H1 (cell line): Measurements from ENCODE around the gene RAB31. TPM values are rescaled to one million over a fixed set of nuclear protein-coding genes. Genes with fewer than 3 reads are reported as not detected.
"Not testable (repeated sequence)": the region's sequence is repeated elsewhere in the genome, so short reads cannot be mapped to it uniquely, and the experiment has no call there.

Source experiments
- CTCF ChIA-PET: fragments of 300-600 bp; sonication (Branson Sonifier 250); formaldehyde crosslinking; loops from one replicate; lab custom pipeline; 2021; ENCODE audit not compliant: partially characterized antibody; lab: Charles Lee
- POLR2A ChIA-PET: fragments of 300-600 bp; sonication (Branson Sonifier 250); formaldehyde crosslinking; loops from one replicate; lab custom pipeline; 2021; ENCODE audit warnings: inconsistent platforms; ENCODE audit not compliant: partially characterized antibody; lab: Charles Lee
- DNase-seq, 2 experiments: peaks; one replicate each; pipeline versions ENCODE4 v3.0.0 to v3.0.0-alpha.2; 2010 to 2022; ENCODE audit warnings: low spot score in 2 of 2, low read depth in 1 of 2, mixed read lengths in 1 of 2
- FAIRE-seq: peaks from 2 replicates; lab custom pipeline; 2011; peaks lifted over from hg19 to GRCh38; lab: Jason Lieb, UNC
- H2AFZ ChIP-seq: 2 replicates; pipeline ENCODE4 v1.8.1; 2012; ENCODE audit warnings: low read length, inconsistent platforms
- H2AK5ac ChIP-seq: 2 replicates; pipeline ENCODE4 v1.6.1; 2013; ENCODE audit warnings: low read depth, low read length
- H2BK120ac ChIP-seq: replicated peaks from 2 replicates; pipeline ENCODE3; 2013; ENCODE audit warnings: low read depth, low read length, inconsistent platforms
- H2BK12ac ChIP-seq: 2 replicates; pipeline ENCODE4 v1.6.1; 2013; ENCODE audit warnings: low read depth, low read length
- H2BK15ac ChIP-seq: 2 replicates; pipeline ENCODE4 v1.6.1; 2013; ENCODE audit warnings: low read length
- H2BK20ac ChIP-seq: 2 replicates; pipeline ENCODE4 v1.6.1; 2013; ENCODE audit warnings: low read length
- H2BK5ac ChIP-seq: 2 replicates; pipeline ENCODE4 v1.6.1; 2013; ENCODE audit warnings: low read depth, low read length
- H3K14ac ChIP-seq: 2 replicates; pipeline ENCODE4 v1.6.1; 2013; ENCODE audit warnings: inconsistent platforms; ENCODE audit not compliant: insufficient read length
- H3K18ac ChIP-seq: 2 replicates; pipeline ENCODE4 v1.6.1; 2013; ENCODE audit warnings: low read length; ENCODE audit errors: extremely low read depth
- H3K23ac ChIP-seq: 2 replicates; pipeline ENCODE4 v1.6.1; 2013; ENCODE audit warnings: inconsistent platforms; ENCODE audit not compliant: insufficient read length
- H3K23me2 ChIP-seq: 2 replicates; pipeline ENCODE4 v1.6.1; 2013; ENCODE audit warnings: low read depth, low read length
- H3K27ac ChIP-seq: 2 replicates; pipeline ENCODE4 v1.6.1; 2011; ENCODE audit warnings: low read depth, low read length, inconsistent platforms
- H3K27me3 ChIP-seq, 4 experiments: replicated peaks in 1 of 4; 1 replicate in 1 of 4; 2 replicates in 3 of 4; pipeline versions ENCODE4 v1.6.1 to v1.8.1; 2011 to 2013; ENCODE audit warnings: low read length in 3 of 4, mild to moderate bottlenecking in 3 of 4, inconsistent platforms in 2 of 4, mixed read lengths in 2 of 4, moderate library complexity in 1 of 4; ENCODE audit not compliant: control insufficient read depth in 3 of 4, insufficient read depth in 3 of 4; ENCODE audit errors: extremely low read depth in 1 of 4
- H3K36me3 ChIP-seq, 4 experiments: 2 replicates each; pipeline versions ENCODE4 v1.6.1 to v1.8.1; 2011 to 2013; ENCODE audit warnings: mild to moderate bottlenecking in 4 of 4, low read length in 3 of 4, moderate library complexity in 2 of 4, control low read depth in 1 of 4, inconsistent platforms in 1 of 4; ENCODE audit not compliant: insufficient read depth in 4 of 4, control insufficient read depth in 2 of 4
- H3K4ac ChIP-seq: replicated peaks from 2 replicates; pipeline ENCODE3; 2013; ENCODE audit warnings: low read length, low read depth, mixed read lengths, inconsistent platforms; ENCODE audit not compliant: insufficient read length
- H3K4me1 ChIP-seq, 4 experiments: replicated peaks in 1 of 4; 1 replicate in 1 of 4; 2 replicates in 3 of 4; pipeline versions ENCODE4 v1.6.1 to v1.8.1; 2011 to 2013; ENCODE audit warnings: low read length in 3 of 4, inconsistent platforms in 2 of 4, mixed read lengths in 1 of 4; ENCODE audit not compliant: insufficient read depth in 4 of 4, control insufficient read depth in 3 of 4
- H3K4me2 ChIP-seq, 2 experiments: 2 replicates each; pipeline versions ENCODE4 v1.6.1 to v1.8.1; 2011 to 2013; ENCODE audit warnings: low read depth in 2 of 2, low read length in 2 of 2, control low read depth in 1 of 2, inconsistent platforms in 1 of 2, mild to moderate bottlenecking in 1 of 2; ENCODE audit not compliant: insufficient read depth in 1 of 2
- H3K4me3 ChIP-seq, 4 experiments: fragments of 200-600, 300-600 bp in 1 of 4; sonication (generic), shearing (Covaris generic), sonication (Bioruptor Twin) in 1 of 4; 2 replicates each; pipeline versions ENCODE4 v1.5.1 to v1.8.1; 2011 to 2016; ENCODE audit warnings: low read length in 4 of 4, low read depth in 3 of 4, control low read depth in 2 of 4, inconsistent platforms in 2 of 4, mild to moderate bottlenecking in 2 of 4, mixed read lengths in 1 of 4, moderate library complexity in 1 of 4; ENCODE audit not compliant: insufficient read depth in 2 of 4; ENCODE audit errors: extremely low read depth in 1 of 4
- H3K56ac ChIP-seq: replicated peaks from 2 replicates; pipeline ENCODE3; 2013; ENCODE audit warnings: low read depth, mild to moderate bottlenecking, mixed read lengths, low read length, inconsistent platforms; ENCODE audit not compliant: insufficient read length
- H3K79me1 ChIP-seq: 2 replicates; pipeline ENCODE4 v1.6.1; 2013; ENCODE audit warnings: low read depth, low read length, control low read depth
- H3K79me2 ChIP-seq, 2 experiments: 2 replicates each; pipeline versions ENCODE4 v1.6.1 to v1.8.1; 2012 to 2013; ENCODE audit warnings: low read length in 2 of 2, mild to moderate bottlenecking in 2 of 2, inconsistent platforms in 1 of 2; ENCODE audit not compliant: insufficient read depth in 2 of 2, control insufficient read depth in 1 of 2
- H3K9ac ChIP-seq, 4 experiments: replicated peaks in 1 of 4; 1 replicate in 1 of 4; 2 replicates in 3 of 4; pipeline versions ENCODE4 v1.6.1 to v1.8.1; 2011 to 2013; ENCODE audit warnings: low read depth in 3 of 4, low read length in 3 of 4, control low read depth in 2 of 4, mild to moderate bottlenecking in 2 of 4, moderate library complexity in 2 of 4, inconsistent platforms in 1 of 4; ENCODE audit errors: extremely low read depth in 1 of 4
- H3K9me3 ChIP-seq, 2 experiments: 2 replicates each; pipeline versions ENCODE4 v1.6.1 to v1.8.1; 2012 to 2013; ENCODE audit warnings: mild to moderate bottlenecking in 2 of 2, moderate library complexity in 2 of 2, control low read depth in 1 of 2, inconsistent platforms in 1 of 2, low read depth in 1 of 2, low read length in 1 of 2, mixed read lengths in 1 of 2; ENCODE audit not compliant: insufficient read depth in 2 of 2
- H4K20me1 ChIP-seq, 2 experiments: replicated peaks in 1 of 2; 2 replicates each; pipeline versions ENCODE3 to v1.8.1; 2011 to 2013; ENCODE audit warnings: inconsistent platforms in 2 of 2, low read length in 2 of 2, mild to moderate bottlenecking in 1 of 2; ENCODE audit not compliant: insufficient read depth in 2 of 2, control insufficient read depth in 1 of 2
- H4K5ac ChIP-seq: 2 replicates; pipeline ENCODE4 v1.6.1; 2013; ENCODE audit warnings: low read length, low read depth, mixed read lengths, inconsistent platforms; ENCODE audit not compliant: insufficient read length
- H4K8ac ChIP-seq: 2 replicates; pipeline ENCODE4 v1.8.0; 2013; ENCODE audit warnings: mild to moderate bottlenecking, moderate library complexity, low read length, inconsistent platforms; ENCODE audit not compliant: insufficient read depth; ENCODE audit errors: extremely low read depth
- H4K91ac ChIP-seq: replicated peaks from 2 replicates; pipeline ENCODE3; 2013; ENCODE audit warnings: low read length, mixed read lengths, inconsistent platforms; ENCODE audit not compliant: insufficient read length
- WGBS, 2 experiments: shearing (Covaris generic) in 1 of 2; methylation state at CpG; one replicate each; pipeline versions ENCODE4 v1.1.6 to v1.1.7; 2013 to 2015; ENCODE audit warnings: low lambda C conversion rate in 2 of 2, mixed read lengths in 2 of 2, inconsistent platforms in 1 of 2, low coverage in 1 of 2, missing lambda C conversion rate in 1 of 2; ENCODE audit not compliant: insufficient replicate concordance in 2 of 2, insufficient coverage in 1 of 2, insufficient read length in 1 of 2; ENCODE audit errors: extremely low coverage in 1 of 2, missing lambda C conversion rate in 1 of 2; 5-methylcytosine and 5-hydroxymethylcytosine counted together
- polyA plus RNA-seq, 7 experiments: library from polyadenylated mRNA; depleted of rRNA in 3 of 7; stranded (reverse) in 5 of 7; unstranded in 2 of 7; fragments of >200 nt in 5 of 7; fragments of 200-250 nt in 2 of 7; gene quantifications; 1 replicate in 5 of 7; 2 replicates in 1 of 7; 4 replicates in 1 of 7; pipeline versions ENCODE4 v1.2.1 to v1.2.3, GENCODE V29; 2011 to 2013; ENCODE audit warnings: missing spikeins in 2 of 7, mixed read lengths in 2 of 7
- total RNA-seq: library from RNA; stranded (reverse); fragmentation: NEBNext Ultra II Directional; extraction: Animal tissue kit (Norgen Biotek cat#: 25700); gene quantifications from 2 replicates; pipeline ENCODE4 v1.2.1, GENCODE V29; 2021

The RAB31 gene
- total and polyA plus RNA-seq, 2 of the 8 experiments (the other 6 are each of a cell fraction or from before 2014, with no cell fraction given): 15.2 to 40.9 TPM

- H3K56ac ChIP-seq, H4K5ac ChIP-seq, H3K36me3 ChIP-seq, H2AFZ ChIP-seq, H4K8ac ChIP-seq, H3K9ac ChIP-seq, H2BK12ac ChIP-seq, H4K20me1 ChIP-seq, H3K4ac ChIP-seq, DNase-seq, H2BK15ac ChIP-seq, H3K18ac ChIP-seq, H2BK20ac ChIP-seq, H3K79me1 ChIP-seq, H2AK5ac ChIP-seq, H3K4me3 ChIP-seq, H3K9me3 ChIP-seq, H3K23me2 ChIP-seq, H3K4me1 ChIP-seq, FAIRE-seq, H3K27ac ChIP-seq, H3K4me2 ChIP-seq, H3K27me3 ChIP-seq, H2BK5ac ChIP-seq, H4K91ac ChIP-seq, H3K23ac ChIP-seq, H2BK120ac ChIP-seq, H3K79me2 ChIP-seq, H3K14ac ChIP-seq: not testable (repeated sequence)
- POLR2A ChIA-PET: interaction anchor here (1.0 kb wide), 2 partner anchors 12 to 48 kb away, joined by 3 read pairs; no protein-coding TSS in a partner anchor
- 96% methylated on average over 4 of the region's 4 CpGs; no CpG with 5 or more reads in 1 of the 2 experiments for WGBS, 2 experiments
- CTCF ChIA-PET: interaction anchor here (0.6 to 1.7 kb wide), 3 partner anchors 10 to 156 kb away, joined by 3 to 5 read pairs (median 3); no protein-coding TSS in a partner anchor
These were observed 149.4 kb downstream of the RAB31 start for GRCh38 chr18:9857479-9857998.
